Mucosa of descending colon (tissue), 3 donors: Measurements from ENCODE around the gene DYRK1A. TPM values are rescaled to one million over a fixed set of nuclear protein-coding genes. Genes with fewer than 3 reads are reported as not detected.
"Not testable (repeated sequence)": the region's sequence is repeated elsewhere in the genome, so short reads cannot be mapped to it uniquely, and the experiment has no call there.

Source experiments
- ATAC-seq: fragments of 200-7000 bp; cut with Tn5 transposase; one replicate; pipeline ENCODE4 v1.9.1; 2020; ENCODE audit warnings: mild to moderate bottlenecking, moderate library complexity
- DNase-seq, 3 donors: peaks; one replicate each; pipeline ENCODE4 v3.0.0-alpha.2; 2020
- H3K36me3 ChIP-seq: fragments of 200-600 bp; one replicate; pipeline ENCODE4 v1.8.0; 2021; ENCODE audit warnings: low read depth, mild to moderate bottlenecking
- H3K4me1 ChIP-seq: fragments of 200-600 bp; one replicate; pipeline ENCODE4 v1.8.0; 2021; ENCODE audit warnings: low read depth, mild to moderate bottlenecking
- H3K4me3 ChIP-seq: fragments of 200-600 bp; one replicate; pipeline ENCODE4 v1.8.0; 2021; ENCODE audit warnings: mild to moderate bottlenecking
- H3K9me3 ChIP-seq: fragments of 200-600 bp; one replicate; pipeline ENCODE4 v1.8.0; 2021; ENCODE audit warnings: mild to moderate bottlenecking
- CTCF ChIP-seq: fragments of 200-600 bp; IDR thresholded peaks from one replicate; pipeline ENCODE4 v1.8.0; 2022; ENCODE audit warnings: antibody characterized with exemption, mild to moderate bottlenecking
- intact Hi-C, 2 donors: fragments of 100-400 bp; cut with DNase I in 1 of 2; cut with micrococcal nuclease in 1 of 2; formaldehyde crosslinking; loops; one replicate each; pipeline versions ENCODE4 v1.11.0 to v1.11.1; 2022; cut with DNase I, micrococcal nuclease
- total RNA-seq, 3 donors: library from RNA; stranded (reverse); fragmentation: NEBNext Ultra II Directional in 2 of 3; extraction: Animal tissue kit (Norgen Biotek cat#: 25700) in 2 of 3; gene quantifications; one replicate each; pipeline versions ENCODE4 v1.2.1 to v1.2.4, GENCODE V29; 2021 to 2023
- donor health status: DM: no; HTN: no; CAD: no; lungs with moderate emphysema.
- donor health status: DM: no; HTN: no; CAD: no.
- donor health status: DM: no; HTN: yes; CAD: no.

DYRK1A gene
- total RNA-seq, 3 donors from 2014 or later = 61.2 to 76.5 (median 72.7) TPM

- no peaks in the 10 kb centered on the region for H3K36me3 ChIP-seq
- intact Hi-C loops = no loop called here
- no peak for TF ChIP-seq CTCF
- H3K9me3 ChIP-seq = no peaks in the 10 kb centered on the region
- DNase-seq (no peak), ATAC-seq (no peak)
- no peak overlapping the region for H3K4me3 ChIP-seq
- H3K4me1 ChIP-seq = no peaks in the 10 kb centered on the region
These were observed 154.2 kb downstream of the DYRK1A start for GRCh38 chr21:37520801-37521200.

- DNase-seq (no peak), ATAC-seq (no peak)
- TF ChIP-seq CTCF = no peak
- no peak overlapping the region for H3K4me3 ChIP-seq
- H3K9me3 ChIP-seq = no peaks in the 10 kb centered on the region
- intact Hi-C loops = no loop called here
- H3K4me1 ChIP-seq = no peaks in the 10 kb centered on the region
- H3K36me3 ChIP-seq = no peaks in the 10 kb centered on the region
These were observed 155.1 kb downstream of the DYRK1A start for GRCh38 chr21:37521658-37522057.

DNA sequence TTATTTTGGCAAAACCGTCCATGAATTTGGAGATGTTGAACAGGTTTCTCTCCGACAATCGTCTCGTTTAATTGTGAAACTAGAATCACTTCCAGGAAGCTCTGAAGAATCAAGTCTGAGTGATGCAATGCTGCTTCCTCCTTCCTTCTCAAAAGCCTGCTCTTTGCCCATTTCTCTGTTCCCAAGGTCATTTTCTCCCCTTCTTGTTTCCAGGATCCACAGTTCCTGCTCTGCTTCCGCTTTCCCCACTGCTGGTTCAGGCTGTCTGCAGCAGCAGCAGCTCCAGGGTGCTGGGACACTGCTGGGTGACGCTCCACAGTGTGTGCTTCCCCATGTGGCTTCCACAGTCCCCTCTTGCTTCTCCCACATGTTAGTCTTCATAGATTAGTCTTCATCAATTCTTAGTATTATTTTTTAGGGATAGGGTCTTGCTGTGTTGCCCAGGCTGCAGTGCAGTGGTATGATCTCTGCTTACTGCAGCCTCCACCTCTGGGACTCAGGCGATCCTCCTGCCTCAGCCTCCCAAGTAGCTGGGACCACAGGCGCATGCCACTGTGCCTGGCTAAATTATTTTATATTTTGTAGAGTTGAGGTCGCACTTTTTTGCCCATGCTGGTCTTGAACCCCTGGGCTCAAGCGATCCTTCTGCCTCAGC lies 156.2 kb downstream of the DYRK1A start:
- Histone ChIP-seq H3K9me3 (no peaks in the 10 kb centered on the region), H3K36me3 (no peaks in the 10 kb centered on the region), H3K4me3 (no peak overlapping the region), H3K4me1 (no peaks in the 10 kb centered on the region)
- DNase-seq (no peak), ATAC-seq (no peak)
- TF ChIP-seq CTCF = no peak
- intact Hi-C loops = no loop called here

GRCh38 chr21:37524944-37525343 lies 158.4 kb downstream of the DYRK1A start:
- H3K36me3 ChIP-seq, DNase-seq, H3K4me3 ChIP-seq, ATAC-seq, H3K9me3 ChIP-seq, H3K4me1 ChIP-seq, intact Hi-C loops: not testable (repeated sequence)

GRCh38 chr21:37525810-37526209 lies 159.2 kb downstream of the DYRK1A start:
- no peak for TF ChIP-seq CTCF
- Histone ChIP-seq H3K4me1 (no peaks in the 10 kb centered on the region), H3K4me3 (no peak overlapping the region), H3K9me3 (no peaks in the 10 kb centered on the region), H3K36me3 (no peaks in the 10 kb centered on the region)
- DNase-seq (no peak), ATAC-seq (no peak)
- intact Hi-C loops = no loop called here

DNA sequence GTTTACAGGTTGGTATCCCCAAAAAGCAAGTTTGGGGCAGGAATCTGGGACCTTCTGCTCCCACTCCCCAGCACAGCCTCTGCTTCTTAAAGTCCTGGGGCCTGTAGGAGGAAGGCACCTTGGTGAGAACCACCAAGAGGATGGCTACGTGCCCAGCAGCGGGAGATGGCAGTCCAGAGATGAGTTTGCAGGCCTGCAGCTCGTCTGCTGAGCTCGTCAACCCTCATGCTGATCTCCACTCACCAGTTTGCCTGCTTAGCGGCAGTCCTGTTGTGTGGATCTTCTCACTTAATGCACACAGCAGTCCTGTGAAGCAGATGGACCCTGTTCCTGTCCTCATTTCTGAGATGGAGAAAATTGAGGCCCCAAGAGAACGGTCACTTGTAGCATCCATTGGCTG lies 160.5 kb downstream of the DYRK1A start:
- no peak for DNase-seq
- ATAC-seq = no peak
- Histone ChIP-seq H3K9me3 (no peaks in the 10 kb centered on the region), H3K36me3 (no peaks in the 10 kb centered on the region), H3K4me1 (no peaks in the 10 kb centered on the region), H3K4me3 (no peak overlapping the region)
- intact Hi-C loops = no loop called here
- no peak for TF ChIP-seq CTCF
